SH-SY5Y (cell line): ENCODE data around the gene HEXD.

Source experiments
- GATA2 ChIP-seq: IDR thresholded peaks from 2 replicates; pipeline ENCODE4 v1.6.1; 2011; ENCODE audit warnings: mild to moderate bottlenecking, low read depth, low read length
- GATA3 ChIP-seq: IDR thresholded peaks from 2 replicates; pipeline ENCODE4 v1.6.1; 2011; ENCODE audit warnings: low read depth, mild to moderate bottlenecking, low read length, moderate library complexity

GRCh38 chr17:82407255-82407654 is 10.9 kb upstream of the HEXD start:
- TF ChIP-seq GATA2 (no peak), GATA3 (no peak)
